SK-N-SH (cell line): ENCODE results near the gene ANKK1. TPM values are rescaled to one million over a fixed set of nuclear protein-coding genes. Genes with fewer than 3 reads are reported as not detected.

Experiments used
- CTCF ChIA-PET: fragments of 300-600, 350-600 bp; formaldehyde crosslinking; extraction: SDS; loops from one replicate; lab custom pipeline; 2021; lab: Yijun Ruan, JAX
- POLR2A ChIA-PET: fragments of 350-600 bp; sonication (Branson Sonifier 250); formaldehyde crosslinking; extraction: SDS; loops from one replicate; lab custom pipeline; 2020; ENCODE audit warnings: antibody characterized with exemption, inconsistent platforms; lab: Yijun Ruan, JAX
- DNase-seq: peaks from one replicate; pipeline ENCODE4 v3.0.0; 2012
- H2AFZ ChIP-seq: fragments of 200-600 bp; sonication (generic); 2 replicates; pipeline ENCODE4 v1.8.1; 2016; ENCODE audit warnings: antibody characterized with exemption, mild to moderate bottlenecking, low read depth
- H3F3A ChIP-seq: fragments of 200-600 bp; sonication (generic); replicated peaks from 2 replicates; pipeline ENCODE3; 2016; ENCODE audit warnings: antibody characterized with exemption, mild to moderate bottlenecking; ENCODE audit not compliant: insufficient read depth
- H3K27ac ChIP-seq, 2 experiments: fragments of 200-500 bp in 1 of 2; fragments of 200-600 bp in 1 of 2; sonication (Bioruptor generic) in 1 of 2; sonication (generic), shearing (Covaris generic) in 1 of 2; 2 replicates each; pipeline versions ENCODE4 v1.5.1 to v1.6.1; 2014 to 2016; ENCODE audit warnings: low read depth in 2 of 2, inconsistent platforms in 1 of 2, low read length in 1 of 2, mild to moderate bottlenecking in 1 of 2, mixed read lengths in 1 of 2
- H3K27me3 ChIP-seq: fragments of 200-600 bp; sonication (generic), shearing (Covaris generic); 2 replicates; pipeline ENCODE4 v1.6.1; 2016; ENCODE audit warnings: mixed run types; ENCODE audit not compliant: insufficient read depth
- H3K36me3 ChIP-seq, 2 experiments: fragments of 200-500 bp in 1 of 2; fragments of 200-600 bp in 1 of 2; sonication (Bioruptor generic) in 1 of 2; sonication (generic) in 1 of 2; replicated peaks in 1 of 2; 2 replicates each; pipeline versions ENCODE3 to v1.5.1; 2014 to 2016; ENCODE audit warnings: low read length in 1 of 2, mild to moderate bottlenecking in 1 of 2; ENCODE audit not compliant: insufficient read depth in 2 of 2, control insufficient read depth in 1 of 2
- H3K4me1 ChIP-seq, 2 experiments: fragments of 200-500 bp in 1 of 2; fragments of 200-600 bp in 1 of 2; sonication (Bioruptor generic) in 1 of 2; sonication (generic), shearing (Covaris generic) in 1 of 2; 2 replicates each; pipeline versions ENCODE4 v1.5.1 to v1.6.1; 2014 to 2016; ENCODE audit warnings: low read depth in 1 of 2, low read length in 1 of 2, mixed run types in 1 of 2; ENCODE audit not compliant: insufficient read depth in 2 of 2, control insufficient read depth in 1 of 2
- H3K4me2 ChIP-seq: fragments of 200-600 bp; sonication (generic), shearing (Covaris generic); 2 replicates; pipeline ENCODE4 v1.6.1; 2017; ENCODE audit warnings: mixed run types
- H3K4me3 ChIP-seq, 2 experiments: fragments of 200-500 bp in 1 of 2; fragments of 200-600 bp in 1 of 2; sonication (Bioruptor generic) in 1 of 2; sonication (generic), shearing (Covaris generic) in 1 of 2; 2 replicates each; pipeline versions ENCODE4 v1.5.1 to v1.8.1; 2014 to 2016; ENCODE audit warnings: low read depth in 2 of 2, inconsistent platforms in 1 of 2, low read length in 1 of 2, mild to moderate bottlenecking in 1 of 2, mixed read lengths in 1 of 2, moderate library complexity in 1 of 2
- H3K79me2 ChIP-seq: fragments of 200-600 bp; sonication (generic); 2 replicates; pipeline ENCODE4 v1.8.1; 2017; ENCODE audit warnings: mild to moderate bottlenecking; ENCODE audit not compliant: insufficient read depth
- H3K9ac ChIP-seq: fragments of 200-600 bp; sonication (generic); 2 replicates; pipeline ENCODE4 v1.6.1; 2017; ENCODE audit warnings: mixed run types
- H3K9me2 ChIP-seq: fragments of 200-600 bp; sonication (generic); 2 replicates; pipeline ENCODE4 v1.6.1; 2017; ENCODE audit warnings: mixed run types
- H3K9me3 ChIP-seq: fragments of 200-600 bp; sonication (generic); 2 replicates; pipeline ENCODE4 v1.6.1; 2017; ENCODE audit warnings: mixed run types, mild to moderate bottlenecking, moderate library complexity
- H4K20me1 ChIP-seq: fragments of 200-600 bp; sonication (generic); 2 replicates; pipeline ENCODE4 v1.6.1; 2017; ENCODE audit warnings: mild to moderate bottlenecking, mixed run types; ENCODE audit not compliant: insufficient read depth
- CHD2 ChIP-seq: fragments of 150-350 bp; IDR thresholded peaks from 2 replicates; pipeline ENCODE4 v1.6.1; 2018; ENCODE audit warnings: low read length; ENCODE audit not compliant: partially characterized antibody
- EZH2phosphoT487 ChIP-seq: fragments of 200-600 bp; sonication (generic); IDR thresholded peaks from 2 replicates; pipeline ENCODE4 v1.6.1; 2017; ENCODE audit warnings: low read depth, mixed run types, mild to moderate bottlenecking, antibody characterized with exemption, moderate library complexity, borderline replicate concordance
- GATA2 ChIP-seq: sonication (generic); formaldehyde crosslinking; IDR thresholded peaks from 2 replicates; pipeline ENCODE4 v1.5.0; 2020; ENCODE audit warnings: mild to moderate bottlenecking, missing genetic modification reagents
- NRF1 ChIP-seq: IDR thresholded peaks from 2 replicates; pipeline ENCODE4 v1.6.1; 2012; ENCODE audit warnings: low read depth, mild to moderate bottlenecking, low read length
- RAD21 ChIP-seq: IDR thresholded peaks from 2 replicates; pipeline ENCODE4 v1.6.1; 2012; ENCODE audit warnings: mild to moderate bottlenecking, low read length
- RFX5 ChIP-seq: IDR thresholded peaks from 2 replicates; pipeline ENCODE4 v1.6.1; 2012; ENCODE audit warnings: mild to moderate bottlenecking, improper control_type of control experiment, low read length
- SIN3A ChIP-seq: IDR thresholded peaks from 2 replicates; pipeline ENCODE4 v1.6.1; 2012; ENCODE audit warnings: low read depth, mild to moderate bottlenecking, low read length, moderate library complexity, borderline replicate concordance
- SMC3 ChIP-seq: IDR thresholded peaks from 2 replicates; pipeline ENCODE4 v1.6.1; 2012; ENCODE audit warnings: low read depth, low read length, improper control_type of control experiment
- TAF1 ChIP-seq: IDR thresholded peaks from 2 replicates; pipeline ENCODE4 v1.6.1; 2012; ENCODE audit warnings: low read depth, mild to moderate bottlenecking, low read length, moderate library complexity, borderline replicate concordance
- TCF12 ChIP-seq: IDR thresholded peaks from 2 replicates; pipeline ENCODE4 v1.4.0; 2012
- YY1 ChIP-seq: IDR thresholded peaks from 2 replicates; pipeline ENCODE4 v1.4.0; 2012; ENCODE audit warnings: low read depth, mild to moderate bottlenecking
- WGBS: methylation state at CpG from one replicate; pipeline ENCODE4 v1.1.6; 2017; ENCODE audit warnings: low lambda C conversion rate; 5-methylcytosine and 5-hydroxymethylcytosine counted together
- polyA plus RNA-seq, 3 experiments: library from polyadenylated mRNA; depleted of rRNA; stranded (reverse); fragments of >200 nt; gene quantifications; 2 replicates each; pipeline ENCODE4 v1.2.3, GENCODE V29; 2012
- TF ChIP-seq, protein P1 (sequence below): fragments of 150-350 bp; IDR thresholded peaks from 2 replicates; pipeline ENCODE4 v1.6.1; 2016; ENCODE audit warnings: mild to moderate bottlenecking, low read depth, low read length
- TF ChIP-seq, protein P2 (sequence below): IDR thresholded peaks from 2 replicates; pipeline ENCODE4 v1.4.0; 2012; ENCODE audit warnings: low read depth
- TF ChIP-seq, protein P3 (sequence below): IDR thresholded peaks from 2 replicates; pipeline ENCODE4; 2012
- TF ChIP-seq, protein P4 (sequence below): IDR thresholded peaks from 2 replicates; pipeline ENCODE4 v1.6.1; 2012; ENCODE audit warnings: mild to moderate bottlenecking, low read depth, low read length, moderate library complexity

Gene ANKK1
- polyA plus RNA-seq, 1 of the 3 experiments (the other 2 are of a cell fraction): 0.05 TPM

DNA sequence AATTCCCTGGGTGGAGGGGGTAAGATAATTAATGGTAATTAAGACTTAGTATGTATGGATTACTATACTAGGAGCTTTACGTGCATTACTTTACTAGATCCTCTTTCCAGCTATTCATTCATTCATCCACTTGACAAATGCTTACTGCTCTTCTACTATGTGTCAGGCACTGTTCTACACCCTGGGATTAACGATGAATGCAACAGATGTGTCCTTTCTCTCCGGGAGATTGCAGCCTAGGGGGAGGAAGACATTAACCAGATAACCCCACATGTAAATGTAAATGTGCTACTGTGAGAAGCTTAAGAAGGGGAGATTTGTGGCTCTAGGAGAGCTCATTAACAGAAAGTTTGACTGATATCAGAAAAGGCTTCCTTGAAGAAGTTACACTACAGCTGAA is 1.7 kb downstream of the ANKK1 start:
- Histone ChIP-seq H3F3A (no peaks in the 10 kb centered on the region), H3K79me2 (no peaks in the 10 kb centered on the region), H3K36me3 (no peaks in the 10 kb centered on the region), H3K9ac (no peak overlapping the region), H4K20me1 (no peaks in the 10 kb centered on the region), H3K27me3 (no peaks in the 10 kb centered on the region), H3K4me3 (no peak overlapping the region), H3K9me3 (no peaks in the 10 kb centered on the region), H2AFZ (no peak overlapping the region), H3K4me1 (no peaks in the 10 kb centered on the region), H3K4me2 (no peak overlapping the region), H3K27ac (no peak overlapping the region), H3K9me2 (no peaks in the 10 kb centered on the region)
- ChIA-PET CTCF (no interaction called here), POLR2A (no interaction called here)
- 22% methylated on average over 3 of the region's 3 CpGs for WGBS
- DNase-seq: no peak
- TF ChIP-seq CHD2: no peak
- TF ChIP-seq, protein P1, sequence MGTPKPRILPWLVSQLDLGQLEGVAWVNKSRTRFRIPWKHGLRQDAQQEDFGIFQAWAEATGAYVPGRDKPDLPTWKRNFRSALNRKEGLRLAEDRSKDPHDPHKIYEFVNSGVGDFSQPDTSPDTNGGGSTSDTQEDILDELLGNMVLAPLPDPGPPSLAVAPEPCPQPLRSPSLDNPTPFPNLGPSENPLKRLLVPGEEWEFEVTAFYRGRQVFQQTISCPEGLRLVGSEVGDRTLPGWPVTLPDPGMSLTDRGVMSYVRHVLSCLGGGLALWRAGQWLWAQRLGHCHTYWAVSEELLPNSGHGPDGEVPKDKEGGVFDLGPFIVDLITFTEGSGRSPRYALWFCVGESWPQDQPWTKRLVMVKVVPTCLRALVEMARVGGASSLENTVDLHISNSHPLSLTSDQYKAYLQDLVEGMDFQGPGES: no peak
- TF ChIP-seq EZH2phosphoT487: no peak
- no peak for TF ChIP-seq GATA2
- no peak for TF ChIP-seq SMC3
- TF ChIP-seq TAF1: no peak
- TF ChIP-seq, protein P2, sequence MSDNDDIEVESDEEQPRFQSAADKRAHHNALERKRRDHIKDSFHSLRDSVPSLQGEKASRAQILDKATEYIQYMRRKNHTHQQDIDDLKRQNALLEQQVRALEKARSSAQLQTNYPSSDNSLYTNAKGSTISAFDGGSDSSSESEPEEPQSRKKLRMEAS: no peak
- TF ChIP-seq RAD21: no peak
- TF ChIP-seq, protein P3, sequence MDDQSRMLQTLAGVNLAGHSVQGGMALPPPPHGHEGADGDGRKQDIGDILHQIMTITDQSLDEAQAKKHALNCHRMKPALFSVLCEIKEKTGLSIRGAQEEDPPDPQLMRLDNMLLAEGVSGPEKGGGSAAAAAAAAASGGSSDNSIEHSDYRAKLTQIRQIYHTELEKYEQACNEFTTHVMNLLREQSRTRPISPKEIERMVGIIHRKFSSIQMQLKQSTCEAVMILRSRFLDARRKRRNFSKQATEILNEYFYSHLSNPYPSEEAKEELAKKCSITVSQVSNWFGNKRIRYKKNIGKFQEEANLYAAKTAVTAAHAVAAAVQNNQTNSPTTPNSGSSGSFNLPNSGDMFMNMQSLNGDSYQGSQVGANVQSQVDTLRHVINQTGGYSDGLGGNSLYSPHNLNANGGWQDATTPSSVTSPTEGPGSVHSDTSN: no peak
- no peak for TF ChIP-seq SIN3A
- no peak for TF ChIP-seq RFX5
- TF ChIP-seq YY1: no peak
- no peak for TF ChIP-seq TCF12
- TF ChIP-seq, protein P4, sequence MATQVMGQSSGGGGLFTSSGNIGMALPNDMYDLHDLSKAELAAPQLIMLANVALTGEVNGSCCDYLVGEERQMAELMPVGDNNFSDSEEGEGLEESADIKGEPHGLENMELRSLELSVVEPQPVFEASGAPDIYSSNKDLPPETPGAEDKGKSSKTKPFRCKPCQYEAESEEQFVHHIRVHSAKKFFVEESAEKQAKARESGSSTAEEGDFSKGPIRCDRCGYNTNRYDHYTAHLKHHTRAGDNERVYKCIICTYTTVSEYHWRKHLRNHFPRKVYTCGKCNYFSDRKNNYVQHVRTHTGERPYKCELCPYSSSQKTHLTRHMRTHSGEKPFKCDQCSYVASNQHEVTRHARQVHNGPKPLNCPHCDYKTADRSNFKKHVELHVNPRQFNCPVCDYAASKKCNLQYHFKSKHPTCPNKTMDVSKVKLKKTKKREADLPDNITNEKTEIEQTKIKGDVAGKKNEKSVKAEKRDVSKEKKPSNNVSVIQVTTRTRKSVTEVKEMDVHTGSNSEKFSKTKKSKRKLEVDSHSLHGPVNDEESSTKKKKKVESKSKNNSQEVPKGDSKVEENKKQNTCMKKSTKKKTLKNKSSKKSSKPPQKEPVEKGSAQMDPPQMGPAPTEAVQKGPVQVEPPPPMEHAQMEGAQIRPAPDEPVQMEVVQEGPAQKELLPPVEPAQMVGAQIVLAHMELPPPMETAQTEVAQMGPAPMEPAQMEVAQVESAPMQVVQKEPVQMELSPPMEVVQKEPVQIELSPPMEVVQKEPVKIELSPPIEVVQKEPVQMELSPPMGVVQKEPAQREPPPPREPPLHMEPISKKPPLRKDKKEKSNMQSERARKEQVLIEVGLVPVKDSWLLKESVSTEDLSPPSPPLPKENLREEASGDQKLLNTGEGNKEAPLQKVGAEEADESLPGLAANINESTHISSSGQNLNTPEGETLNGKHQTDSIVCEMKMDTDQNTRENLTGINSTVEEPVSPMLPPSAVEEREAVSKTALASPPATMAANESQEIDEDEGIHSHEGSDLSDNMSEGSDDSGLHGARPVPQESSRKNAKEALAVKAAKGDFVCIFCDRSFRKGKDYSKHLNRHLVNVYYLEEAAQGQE: no peak
- no peak for TF ChIP-seq NRF1
